Measurements from ENCODE around the gene MRPL38. TPM values are rescaled to one million over a fixed set of nuclear protein-coding genes. Genes with fewer than 3 reads are reported as not detected.
A peak's percentile ranks its signal among the peaks of the same experiment; 100 is the strongest.

MRPL38 gene
- total RNA-seq, 1 experiment from 2014 or later: 108 TPM

- no peak overlapping the region for H3K4ac ChIP-seq (ENCODE audit: low read depth, low read length)
- H2AFZ ChIP-seq (ENCODE audit: low read length): no peak overlapping the region
- H3K23me2 ChIP-seq (ENCODE audit: insufficient read length, low read depth, low read length, poor library complexity, severe bottlenecking): no peaks in the 10 kb centered on the region
- H3T11ph ChIP-seq (ENCODE audit: low read length): no peak overlapping the region
- no peak for TF ChIP-seq CTCF (conservative IDR thresholded peaks at IDR 0.05)
- Mint-ChIP-seq H3K4me3 (no peak overlapping the region), H3K27me3 (ENCODE audit: low read depth) (no peaks in the 10 kb centered on the region), H3K27ac (peak overlapping the region in 1 of 3 experiments; percentile 56; a peak in 2 of 7 replicates), H3K4me1 (peaks cover 12 to 15% of the 10 kb centered on the region in 2 experiments), H3K9me3 (no peaks in the 10 kb centered on the region; a peak in 1 of 5 replicates), H3K36me3 (ENCODE audit: insufficient read depth in 1 of 3, low read depth in 3 of 3) (peaks cover 0 to 23% (median 10%) of the 10 kb centered on the region in 3 experiments; a peak in 4 of 7 replicates)
- H2BK5ac ChIP-seq (ENCODE audit: insufficient read length, low read length): no peak overlapping the region
- H3K9me3 ChIP-seq (ENCODE audit: control insufficient read depth, low read depth, low read length): no peaks in the 10 kb centered on the region
- no peaks in the 10 kb centered on the region for H4K20me1 ChIP-seq (ENCODE audit: control insufficient read depth, insufficient read depth, insufficient read length)
- H3K27me3 ChIP-seq (ENCODE audit: insufficient read depth, low read length): no peaks in the 10 kb centered on the region
- no peaks in the 10 kb centered on the region for H3K79me2 ChIP-seq (ENCODE audit: insufficient read depth, low read length)
- no peak overlapping the region for H2BK20ac ChIP-seq (ENCODE audit: low read depth, low read length, poor library complexity, severe bottlenecking)
- no peak overlapping the region for H2AK5ac ChIP-seq (ENCODE audit: insufficient read length, low read length)
- H3K9ac ChIP-seq (ENCODE audit: extremely low read depth, insufficient read length, low read length): no peak overlapping the region
- no peak overlapping the region for H2BK12ac ChIP-seq (ENCODE audit: insufficient read length, low read depth, low read length)
- no peak overlapping the region for H3K23ac ChIP-seq (ENCODE audit: insufficient read length, low read depth, low read length)
- no peak overlapping the region for H4K91ac ChIP-seq (ENCODE audit: insufficient read length, low read depth, low read length)
- no peak overlapping the region for H4K8ac ChIP-seq (replicated peaks; ENCODE audit: insufficient read length, low read depth, low read length)
- H2BK120ac ChIP-seq (ENCODE audit: low read depth, low read length, poor library complexity, severe bottlenecking): no peak overlapping the region
- no peak for DNase-seq
- H3K14ac ChIP-seq (ENCODE audit: insufficient read depth, low read length): no peak overlapping the region
- H3K27ac ChIP-seq (ENCODE audit: insufficient read length, low read depth, low read length): no peak overlapping the region
- H3K4me2 ChIP-seq (ENCODE audit: insufficient read depth, insufficient read length, low read length): no peak overlapping the region
- WGBS (ENCODE audit: extremely low coverage, insufficient read length, low lambda C conversion rate): no CpG with 5 or more reads among the region's 4 CpGs
- no peak overlapping the region for H3K56ac ChIP-seq (ENCODE audit: insufficient read length, low read depth, low read length)
- H4K5ac ChIP-seq (ENCODE audit: insufficient read length, low read depth, low read length): no peak overlapping the region
- H3K4me1 ChIP-seq (ENCODE audit: insufficient read depth, low read length): no peaks in the 10 kb centered on the region
- H3K18ac ChIP-seq (ENCODE audit: insufficient read length, low read depth, low read length): no peak overlapping the region
- no peak overlapping the region for H2BK15ac ChIP-seq (ENCODE audit: low read depth, low read length)
- H3K79me1 ChIP-seq (ENCODE audit: insufficient read depth, low read depth, low read length, poor library complexity, severe bottlenecking): no peaks in the 10 kb centered on the region
These were observed 37.8 kb upstream of the MRPL38 start for GRCh38 chr17:75942473-75942872.
